HG03432 (cell line): ENCODE measurements around the gene PMPCA.
"Not testable (repeated sequence)": the region's sequence is repeated elsewhere in the genome, so short reads cannot be mapped to it uniquely, and the experiment has no call there.

Experiments
- ATAC-seq: cut with Tn5 transposase; IDR thresholded peaks from one replicate; pipeline ENCODE4 v1.9.1; 2021; ENCODE audit warnings: mild to moderate bottlenecking, moderate library complexity; ENCODE audit not compliant: unreplicated experiment

The PMPCA gene

DNA sequence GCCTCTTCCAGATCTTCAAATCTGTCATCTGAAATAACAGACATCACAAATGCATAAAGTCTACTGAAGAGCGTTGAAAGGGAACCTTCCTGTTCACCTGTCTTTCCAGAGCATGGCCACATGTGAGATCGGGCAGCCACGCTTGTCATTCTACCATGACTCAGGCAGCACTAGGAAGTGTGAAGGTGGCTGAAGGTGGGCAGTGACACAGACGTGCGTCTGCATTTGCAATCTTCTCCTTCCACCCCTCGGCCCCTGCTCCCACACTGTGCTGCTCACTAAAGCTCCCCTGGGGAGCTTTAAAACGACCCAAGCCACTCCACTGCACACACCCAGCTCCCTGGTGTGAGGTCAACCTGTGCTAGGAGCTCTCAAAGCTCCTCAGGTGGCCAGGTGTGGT lies 2.5 kb upstream of the PMPCA start:
- ATAC-seq, result no peak

DNA sequence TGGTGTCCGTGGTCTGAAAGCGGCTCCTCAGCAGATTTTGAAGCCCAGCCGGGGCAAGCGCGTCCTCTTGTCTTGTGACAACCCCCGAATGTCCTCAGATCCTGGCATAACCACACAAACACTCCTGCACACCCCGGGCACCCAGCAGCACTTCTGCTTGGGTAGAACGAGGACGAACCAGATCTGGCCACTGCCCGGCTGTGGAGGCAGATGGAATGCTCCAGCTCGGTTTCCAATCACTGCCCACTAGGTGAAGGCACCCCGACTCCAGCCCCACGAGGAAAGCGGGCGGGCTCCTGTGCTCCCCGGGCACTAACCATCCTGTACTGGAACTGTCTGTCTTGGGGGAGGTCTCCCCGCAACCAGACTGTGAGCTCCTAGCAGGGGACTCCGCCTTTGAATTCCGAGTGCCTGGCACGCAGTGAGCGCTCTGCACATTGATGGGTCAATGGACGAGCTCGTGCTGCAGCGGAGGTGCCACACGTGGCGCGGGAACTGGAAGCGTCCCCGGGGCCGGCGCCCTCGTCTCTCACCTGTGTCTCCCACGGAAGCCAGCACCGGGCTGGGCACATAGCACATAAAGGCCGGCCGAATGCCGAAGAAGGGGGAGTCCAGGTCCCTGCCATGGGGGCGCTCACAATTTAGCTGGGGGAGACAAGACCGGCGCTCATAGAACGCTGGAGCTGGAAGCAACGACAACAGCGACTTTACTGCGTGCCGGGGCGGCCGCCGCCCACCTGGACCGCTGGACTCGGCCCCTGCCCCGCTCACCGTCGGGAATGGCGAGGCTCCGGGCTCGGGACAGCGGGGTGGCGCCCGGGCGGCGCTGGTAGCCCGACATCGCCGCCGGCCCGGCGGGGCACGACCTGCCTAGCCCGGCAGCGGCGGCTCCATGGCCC lies 652 bp upstream of the PMPCA start:
- peak; percentile 27 for ATAC-seq

DNA sequence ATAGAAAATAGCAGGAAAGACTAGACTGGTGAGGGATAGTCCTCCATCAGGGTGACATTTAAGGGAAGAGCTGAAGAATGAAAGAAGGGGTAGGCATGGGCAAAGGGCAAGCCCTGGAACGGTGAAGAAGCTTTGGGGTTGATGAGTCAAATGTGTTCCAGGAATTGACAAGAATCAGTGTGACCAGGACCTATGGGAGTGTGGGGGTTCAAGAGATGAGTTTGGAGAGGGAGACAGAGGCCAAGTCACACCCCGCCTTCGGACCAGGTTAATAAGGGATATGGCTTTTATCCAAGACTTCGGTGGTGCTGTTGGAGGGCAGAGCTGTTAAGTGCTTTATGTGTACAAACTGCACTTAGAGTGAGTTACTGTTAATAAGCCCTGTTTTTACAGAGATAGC lies 920 bp downstream of the PMPCA start:
- no peak for ATAC-seq

DNA sequence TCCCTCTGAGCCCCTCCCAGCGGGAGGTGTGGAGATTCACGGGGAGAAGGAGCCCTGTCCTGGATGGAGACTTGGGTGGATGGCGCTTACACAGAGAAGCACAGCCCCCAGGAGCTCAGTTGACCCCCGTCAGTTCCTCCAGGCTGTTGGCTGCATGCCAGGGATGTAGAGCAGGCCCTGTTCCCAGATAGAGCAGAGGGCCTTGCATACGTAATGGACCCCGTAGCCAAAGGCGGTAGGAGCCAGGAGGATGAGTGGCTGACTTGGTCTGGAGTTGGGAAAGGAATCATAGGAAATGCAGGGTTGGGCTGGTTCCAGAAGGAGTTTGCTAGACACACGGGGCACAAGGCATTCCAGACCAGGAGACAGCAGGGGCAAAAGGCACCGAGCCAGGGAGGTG lies 2.5 kb downstream of the PMPCA start:
- no peak for ATAC-seq

DNA sequence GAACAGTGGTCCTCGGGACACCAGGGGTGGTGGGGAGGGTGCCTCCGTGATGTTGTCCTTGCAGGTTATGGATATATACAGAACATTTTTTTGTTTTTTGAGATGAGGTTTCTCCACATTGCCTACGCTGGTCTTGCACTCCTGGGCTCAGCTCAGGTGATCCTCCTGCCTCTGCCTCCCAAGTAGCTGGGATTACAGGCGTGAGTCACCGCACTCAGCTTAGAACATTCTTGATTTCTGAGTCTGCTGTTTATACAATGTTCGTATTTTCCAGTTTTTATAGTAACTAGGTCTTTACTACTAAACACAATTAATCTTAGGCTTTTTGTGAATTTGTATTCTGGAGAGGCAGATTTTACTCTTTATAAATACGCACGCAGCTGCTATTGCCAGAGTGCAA lies 6.0 kb downstream of the PMPCA start:
- ATAC-seq, result no peak

DNA sequence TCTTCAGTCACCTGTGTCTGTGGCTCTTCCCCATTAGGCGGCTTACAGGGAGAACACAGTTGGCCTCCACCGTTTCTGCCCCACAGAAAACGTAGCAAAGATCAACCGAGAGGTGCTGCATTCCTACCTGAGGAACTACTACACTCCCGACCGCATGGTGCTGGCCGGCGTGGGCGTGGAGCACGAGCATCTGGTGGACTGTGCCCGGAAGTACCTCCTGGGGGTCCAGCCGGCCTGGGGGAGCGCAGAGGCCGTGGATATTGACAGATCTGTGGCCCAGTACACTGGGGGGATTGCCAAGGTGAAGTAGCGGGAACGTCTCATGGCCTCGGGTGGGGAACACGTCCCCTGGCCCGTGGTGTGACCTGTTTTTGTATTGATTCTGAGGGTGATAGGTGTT lies 6.5 kb downstream of the PMPCA start:
- no peak for ATAC-seq

DNA sequence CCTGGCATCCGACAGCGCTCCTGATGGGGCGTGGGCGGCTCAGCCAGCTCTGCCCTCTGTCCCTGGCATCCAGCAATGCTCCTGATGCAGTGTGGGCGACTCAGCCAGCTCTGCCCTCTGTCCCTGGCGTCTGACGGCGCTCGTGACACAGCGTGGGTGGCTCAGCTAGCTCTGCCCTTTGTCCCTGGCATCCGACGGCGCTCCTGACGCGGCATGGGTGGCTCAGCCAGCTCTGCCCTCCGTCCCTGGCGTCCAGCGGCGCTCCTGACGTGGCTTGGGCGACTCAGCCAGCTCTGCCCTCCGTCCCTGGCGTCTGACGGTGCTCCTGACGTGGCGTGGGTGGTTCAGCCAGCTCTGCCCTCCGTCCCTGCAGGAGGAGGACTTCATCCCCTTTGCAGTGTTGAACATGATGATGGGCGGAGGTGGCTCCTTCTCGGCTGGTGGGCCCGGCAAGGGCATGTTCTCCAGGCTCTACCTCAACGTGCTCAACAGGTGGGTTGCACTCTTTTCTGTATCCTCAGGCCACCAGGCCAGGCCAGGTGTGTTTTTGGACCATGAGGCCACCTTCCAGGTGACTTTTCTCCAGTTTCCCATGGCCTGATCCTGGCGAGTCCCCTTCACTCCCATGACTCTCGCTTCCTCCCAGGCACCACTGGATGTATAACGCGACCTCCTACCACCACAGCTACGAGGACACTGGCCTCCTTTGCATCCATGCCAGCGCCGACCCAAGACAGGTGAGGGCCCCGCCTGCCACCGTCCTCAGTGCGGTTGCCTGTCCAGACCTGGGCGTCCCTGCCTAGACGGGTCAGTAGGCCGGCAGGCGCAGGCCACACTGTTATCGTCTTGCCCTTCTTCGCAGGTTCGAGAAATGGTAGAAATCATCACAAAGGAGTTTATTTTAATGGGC lies 8.0 kb downstream of the PMPCA start:
- no peak for ATAC-seq

DNA sequence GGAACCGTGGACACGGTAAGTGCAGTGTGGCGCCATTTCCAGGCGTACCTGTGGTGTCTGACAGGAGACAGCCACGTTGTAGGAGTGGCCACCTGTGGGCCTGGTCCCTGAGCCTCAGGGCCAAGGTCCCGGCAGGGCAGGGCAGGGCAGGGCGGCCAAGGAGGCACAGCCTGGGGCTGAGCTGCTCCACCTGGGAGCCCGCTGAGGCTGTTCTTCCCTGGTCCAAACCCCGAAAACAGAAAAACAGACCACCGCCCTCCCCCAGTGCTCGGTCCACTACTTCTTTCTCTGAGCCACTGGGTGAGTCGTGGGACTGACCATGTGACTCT lies 8.6 kb downstream of the PMPCA start:
- ATAC-seq, result no peak

DNA sequence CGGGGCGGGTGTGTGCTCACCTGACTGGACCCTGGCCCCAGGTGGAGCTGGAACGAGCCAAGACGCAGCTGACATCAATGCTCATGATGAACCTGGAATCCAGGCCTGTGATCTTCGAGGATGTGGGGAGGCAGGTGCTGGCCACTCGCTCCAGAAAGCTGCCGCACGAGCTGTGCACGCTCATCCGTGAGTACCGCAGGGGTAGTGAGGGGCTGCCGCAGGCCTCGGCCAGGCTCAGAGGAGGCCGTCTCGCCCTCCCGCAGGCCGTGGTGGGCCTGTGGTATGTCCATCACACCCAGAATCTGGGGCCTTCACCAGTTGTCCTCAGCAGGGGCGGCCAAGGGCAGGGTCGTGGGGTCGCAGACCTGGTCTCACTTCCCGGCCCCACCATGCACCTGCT lies 11.3 kb downstream of the PMPCA start:
- ATAC-seq, result no peak

DNA sequence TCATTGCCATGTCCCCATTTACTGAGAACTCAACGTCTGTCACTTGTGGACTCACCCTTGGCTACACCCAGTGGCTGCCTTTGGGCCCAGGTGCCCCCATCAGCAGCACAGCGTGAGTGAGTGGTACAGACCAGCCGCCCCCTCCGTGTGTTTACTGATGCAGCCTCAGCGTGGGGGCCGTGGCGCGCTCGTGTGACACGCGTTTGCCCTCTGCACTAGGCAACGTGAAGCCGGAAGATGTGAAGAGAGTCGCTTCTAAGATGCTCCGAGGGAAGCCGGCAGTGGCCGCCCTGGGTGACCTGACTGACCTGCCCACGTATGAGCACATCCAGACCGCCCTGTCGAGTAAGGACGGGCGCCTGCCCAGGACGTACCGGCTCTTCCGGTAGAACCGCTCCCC lies 12.4 kb downstream of the PMPCA start:
- no peak for ATAC-seq

DNA sequence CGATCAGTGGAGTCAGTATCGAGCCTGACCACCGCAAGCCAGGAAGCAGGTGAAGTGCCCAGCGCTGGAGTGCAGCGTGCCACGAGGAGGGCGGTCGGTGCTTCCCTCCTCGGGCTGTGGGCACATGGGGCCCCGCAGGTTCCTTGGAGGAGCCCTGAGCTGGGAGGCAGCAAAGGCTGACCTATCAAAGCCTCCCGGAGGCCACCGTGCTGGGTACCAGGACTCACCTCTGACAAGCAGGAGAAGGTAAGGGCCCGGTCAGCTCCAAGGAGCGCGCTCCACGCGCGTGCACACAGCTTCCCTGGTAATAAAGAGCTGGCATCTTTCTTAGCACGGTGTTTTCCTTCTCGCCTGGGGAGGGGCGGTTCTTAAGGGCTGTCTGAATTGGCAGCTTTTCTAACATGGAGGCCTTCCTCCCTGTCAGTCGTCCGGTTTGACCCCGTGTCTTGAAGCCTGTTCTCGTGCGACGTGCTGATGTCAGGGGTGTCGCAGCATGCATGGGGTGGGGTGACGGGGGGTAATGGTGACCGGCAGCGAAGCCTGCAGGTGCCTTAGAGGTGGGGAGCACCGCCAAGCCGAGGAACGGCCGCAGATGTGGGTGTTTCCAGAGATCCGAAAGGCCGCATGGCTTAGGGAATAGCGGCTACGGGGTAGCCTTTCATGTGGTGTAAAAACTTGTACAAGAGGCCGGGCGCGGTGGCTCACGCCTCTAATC lies 13.1 kb downstream of the PMPCA start:
- no peak for ATAC-seq

DNA sequence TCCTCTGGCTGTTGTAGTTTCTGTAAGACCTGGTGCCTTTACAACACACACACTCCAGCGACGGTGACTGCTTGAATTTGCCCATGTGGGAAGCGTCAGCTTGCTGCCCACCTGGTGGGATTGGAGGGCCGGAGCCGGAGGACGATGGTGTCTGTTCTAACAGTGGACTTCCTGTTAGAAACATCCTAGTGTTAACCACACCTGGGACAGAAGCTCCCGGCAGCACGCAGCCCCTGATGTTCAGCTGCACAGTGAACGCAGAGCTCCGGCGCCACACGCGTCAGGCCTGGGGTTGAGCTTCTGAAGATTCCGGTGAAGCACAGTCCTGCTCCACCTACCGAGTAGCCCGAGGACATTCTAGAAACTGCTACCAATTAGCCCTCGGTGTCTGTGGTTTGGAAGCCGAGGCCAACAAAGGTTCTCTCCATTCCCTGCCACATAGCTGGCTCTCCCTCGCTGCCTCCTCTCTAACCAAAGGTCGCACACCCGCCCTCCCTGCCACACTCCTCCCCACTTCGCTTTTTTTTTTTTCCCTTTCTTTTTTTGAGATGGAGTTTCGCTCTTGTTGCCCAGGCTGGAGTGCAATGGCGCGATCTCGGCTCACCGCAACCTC lies 14.4 kb downstream of the PMPCA start:
- no peak for ATAC-seq

DNA sequence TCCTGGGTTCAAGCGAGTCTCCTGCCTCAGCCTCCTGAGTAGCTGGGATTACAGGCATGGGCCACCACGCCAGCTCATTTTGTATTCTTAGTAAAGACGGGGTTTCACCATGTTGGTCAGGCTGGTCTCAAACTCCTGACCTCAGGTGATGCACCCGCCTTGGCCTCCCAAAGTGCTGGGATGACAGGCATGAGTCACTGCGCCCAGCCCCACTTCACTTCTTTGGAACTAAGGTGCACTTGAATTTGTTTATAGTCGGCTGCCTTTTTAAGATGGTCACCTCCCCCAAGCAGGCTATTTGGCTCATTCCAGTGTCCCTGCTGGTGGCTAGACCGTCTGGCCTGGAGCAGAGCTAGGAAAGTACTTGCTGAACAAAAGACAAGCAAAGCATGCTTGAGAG lies 14.9 kb downstream of the PMPCA start:
- ATAC-seq, result not testable (repeated sequence)

DNA sequence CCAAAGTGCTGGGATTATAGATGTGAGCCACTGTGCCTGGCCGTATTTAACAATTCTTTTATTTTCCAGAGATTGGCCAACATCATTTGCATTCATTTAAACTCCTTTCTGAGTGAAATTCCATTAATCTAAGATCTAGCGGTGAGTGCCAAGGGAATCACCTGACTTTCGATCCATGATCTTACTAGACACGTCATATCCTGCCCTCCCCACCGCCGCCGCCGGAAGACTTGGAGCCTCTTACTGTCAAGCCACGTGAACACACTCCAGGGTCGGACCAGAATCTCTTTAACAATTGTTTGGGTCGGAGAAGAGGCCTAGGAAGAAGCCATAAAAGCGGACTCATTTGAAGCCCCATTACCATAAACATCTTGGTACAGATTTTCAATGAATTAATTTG lies 16.3 kb downstream of the PMPCA start:
- ATAC-seq, result no peak

DNA sequence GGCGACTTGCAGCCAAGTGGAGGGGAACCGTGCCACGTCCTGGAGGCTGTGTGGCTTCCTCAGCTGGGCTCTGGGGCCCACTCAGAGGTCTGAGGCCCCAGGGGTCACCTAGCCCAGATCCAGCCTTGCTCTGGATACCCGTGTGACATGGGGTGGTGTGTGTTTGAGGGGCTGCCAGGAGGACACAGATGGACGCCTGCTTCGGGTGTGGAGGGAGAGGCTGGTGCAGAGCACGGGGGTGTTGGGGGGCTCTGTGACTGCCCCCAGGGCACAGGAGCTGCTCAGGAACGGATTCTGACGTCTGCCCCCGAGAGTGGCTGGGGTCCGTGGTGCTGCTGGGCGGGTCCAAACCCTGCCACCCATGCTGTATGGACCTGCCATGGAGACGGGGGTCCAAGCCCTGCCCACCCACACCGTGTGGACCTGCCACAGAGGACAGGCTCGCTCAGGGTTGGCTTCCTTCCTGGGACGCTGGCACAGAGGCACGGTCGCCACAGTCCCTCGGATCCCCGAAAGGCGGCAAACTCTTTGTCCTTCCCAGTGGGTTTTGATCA lies 18.7 kb downstream of the PMPCA start:
- ATAC-seq, result no peak

DNA sequence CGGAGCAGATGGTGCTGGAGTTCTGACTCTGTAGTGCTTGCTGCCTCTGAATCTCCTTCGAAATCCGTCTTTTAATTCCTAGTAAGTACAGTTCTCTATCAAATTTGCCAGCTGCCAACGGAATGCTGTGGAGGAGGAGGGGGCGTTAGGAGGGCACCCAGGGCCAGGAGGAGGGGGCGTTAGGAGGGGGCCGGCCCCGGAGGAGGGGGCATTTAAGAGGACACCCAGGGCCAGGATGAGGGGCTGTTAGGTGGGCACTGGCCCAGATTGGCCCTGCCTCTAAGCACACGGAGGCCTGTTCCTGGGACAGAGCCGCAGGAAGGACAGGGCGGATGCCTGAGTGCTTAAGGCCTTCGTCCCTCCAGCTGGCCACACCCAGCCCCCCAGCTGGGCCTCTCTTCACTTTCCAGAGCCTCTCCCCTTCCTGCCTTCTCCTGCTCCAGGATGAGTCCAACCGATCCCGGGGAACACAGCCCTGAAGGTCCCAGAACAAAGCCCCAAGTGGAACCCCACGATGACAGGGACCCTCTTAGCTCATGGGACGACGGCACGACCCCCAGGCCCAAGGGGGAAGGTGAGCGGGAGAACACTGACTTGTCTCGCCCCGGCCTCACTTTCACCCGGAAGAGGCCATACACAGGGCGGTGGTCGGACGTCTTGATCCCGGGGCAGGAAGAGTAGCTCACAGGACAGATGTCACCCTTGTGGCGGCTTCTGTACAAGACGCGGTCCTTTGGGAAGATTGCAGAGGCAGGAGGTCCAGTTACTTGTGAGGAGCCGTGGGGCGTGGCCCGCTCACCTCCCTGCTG lies 19.4 kb downstream of the PMPCA start:
- no peak for ATAC-seq

DNA sequence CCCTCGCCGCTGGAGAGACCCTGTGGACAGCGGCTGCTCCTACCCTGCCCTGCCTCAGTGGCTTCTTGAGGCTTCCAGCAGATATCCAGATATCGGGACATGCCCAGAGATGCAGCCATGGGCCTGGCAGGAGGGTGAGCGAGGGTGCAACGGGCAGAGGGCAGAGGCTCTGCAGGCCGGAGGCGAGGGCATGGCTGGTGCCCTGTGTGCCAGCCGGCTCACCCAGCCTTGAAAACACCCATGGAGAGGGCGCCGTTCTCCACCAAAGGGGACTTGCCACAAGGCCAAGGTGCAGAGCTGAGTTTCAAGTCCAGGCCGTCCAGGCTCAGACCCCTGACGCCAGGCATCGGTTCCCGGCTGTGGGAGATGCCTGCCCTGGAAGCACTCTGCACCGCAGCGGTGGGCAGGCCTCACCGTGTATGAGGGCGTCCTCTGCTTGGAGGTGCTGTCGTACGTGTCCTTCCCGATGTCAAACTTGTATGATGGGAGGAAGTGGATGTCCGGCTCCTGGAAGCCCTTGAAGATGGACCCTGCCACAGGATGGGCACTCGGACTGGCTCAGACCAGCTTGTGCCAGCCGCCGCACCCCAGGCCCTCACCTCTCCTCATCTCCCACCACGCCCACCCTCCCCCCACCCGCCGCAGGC lies 20.3 kb downstream of the PMPCA start:
- no peak for ATAC-seq

DNA sequence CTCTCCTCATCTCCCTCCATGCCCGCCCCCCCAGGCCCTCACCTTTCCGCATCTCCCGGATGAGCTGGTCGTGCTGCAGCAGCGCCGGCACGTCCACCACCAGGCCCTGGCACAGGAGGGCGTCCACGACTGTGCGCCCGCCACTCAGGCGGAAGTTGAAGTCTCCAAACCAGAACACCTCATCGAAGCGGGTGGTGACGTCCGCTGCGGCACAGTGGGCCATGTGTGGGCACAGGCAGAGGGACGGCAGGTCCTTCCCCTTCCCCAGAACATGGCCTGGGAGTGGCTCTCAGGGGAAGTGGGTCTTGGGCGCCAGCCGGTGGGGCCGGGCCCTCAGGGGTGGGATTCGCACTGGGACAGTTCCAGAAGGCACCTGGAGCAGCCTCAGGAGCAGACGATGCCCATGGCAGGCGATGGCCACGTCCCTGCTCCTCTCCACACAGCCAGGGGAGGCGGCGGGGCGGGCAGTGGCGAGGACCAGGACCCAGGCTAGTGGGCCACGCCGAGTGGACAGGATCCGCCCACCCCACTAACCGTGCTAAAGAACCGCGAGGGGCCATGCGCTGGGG lies 21.4 kb downstream of the PMPCA start:
- ATAC-seq, result no peak

DNA sequence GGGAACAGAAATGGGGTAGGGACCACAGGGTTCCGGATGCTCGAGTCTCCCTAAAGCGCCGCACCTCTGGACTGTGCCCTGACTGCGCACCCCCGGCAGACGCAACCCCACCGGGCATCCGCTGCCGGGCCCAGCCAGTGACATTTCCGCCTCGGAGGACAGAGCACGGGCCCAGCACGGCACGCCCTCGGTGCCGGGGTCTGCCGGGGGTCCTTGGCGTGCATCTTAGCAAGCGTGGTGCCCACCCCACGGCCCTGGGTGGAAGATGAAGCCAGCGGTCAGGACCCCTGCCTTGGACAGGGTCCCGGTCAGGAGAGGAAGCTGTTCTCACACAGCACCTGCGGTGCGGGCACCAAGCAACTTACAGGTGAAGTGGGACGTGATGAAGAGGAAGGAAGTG lies 22.1 kb downstream of the PMPCA start:
- ATAC-seq, result no peak
